ENCODE measurements around the gene FAM217B.

Gene FAM217B

DNA sequence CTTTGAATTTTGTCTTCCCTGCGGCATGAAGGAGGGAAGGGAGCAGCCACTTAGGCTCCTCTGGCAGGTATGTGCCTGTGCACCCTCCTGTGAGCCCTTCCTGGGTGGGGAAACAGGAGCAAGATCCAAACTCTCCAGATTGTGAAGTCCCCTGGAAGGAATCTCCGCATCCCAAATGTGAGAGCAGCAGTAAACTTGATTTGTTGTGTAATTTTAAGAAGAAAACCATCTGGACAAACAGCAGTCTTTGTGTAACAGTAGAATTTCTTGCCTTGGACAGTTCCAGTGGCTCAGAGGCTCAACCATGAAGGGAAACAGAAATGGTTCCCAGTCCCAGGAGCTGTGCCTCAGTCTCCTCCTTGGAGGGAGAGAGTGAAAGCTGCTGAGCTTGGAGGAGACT lies 57.7 kb downstream of the FAM217B start:
- no peak overlapping the region for H3K4me3 ChIP-seq (replicated peaks; ENCODE audit: insufficient read depth, low read length)
- no peaks in the 10 kb centered on the region for H3K27me3 ChIP-seq (ENCODE audit: insufficient read depth, poor library complexity, severe bottlenecking)
- TF ChIP-seq, protein P1, sequence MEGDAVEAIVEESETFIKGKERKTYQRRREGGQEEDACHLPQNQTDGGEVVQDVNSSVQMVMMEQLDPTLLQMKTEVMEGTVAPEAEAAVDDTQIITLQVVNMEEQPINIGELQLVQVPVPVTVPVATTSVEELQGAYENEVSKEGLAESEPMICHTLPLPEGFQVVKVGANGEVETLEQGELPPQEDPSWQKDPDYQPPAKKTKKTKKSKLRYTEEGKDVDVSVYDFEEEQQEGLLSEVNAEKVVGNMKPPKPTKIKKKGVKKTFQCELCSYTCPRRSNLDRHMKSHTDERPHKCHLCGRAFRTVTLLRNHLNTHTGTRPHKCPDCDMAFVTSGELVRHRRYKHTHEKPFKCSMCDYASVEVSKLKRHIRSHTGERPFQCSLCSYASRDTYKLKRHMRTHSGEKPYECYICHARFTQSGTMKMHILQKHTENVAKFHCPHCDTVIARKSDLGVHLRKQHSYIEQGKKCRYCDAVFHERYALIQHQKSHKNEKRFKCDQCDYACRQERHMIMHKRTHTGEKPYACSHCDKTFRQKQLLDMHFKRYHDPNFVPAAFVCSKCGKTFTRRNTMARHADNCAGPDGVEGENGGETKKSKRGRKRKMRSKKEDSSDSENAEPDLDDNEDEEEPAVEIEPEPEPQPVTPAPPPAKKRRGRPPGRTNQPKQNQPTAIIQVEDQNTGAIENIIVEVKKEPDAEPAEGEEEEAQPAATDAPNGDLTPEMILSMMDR (IDR thresholded peaks at IDR 0.05; ENCODE audit: insufficient read depth, low read length), result no peak
- TF ChIP-seq REST (IDR thresholded peaks at IDR 0.05; ENCODE audit: insufficient replicate concordance, low read depth) (no peak), GABPA (IDR thresholded peaks at IDR 0.05; ENCODE audit: low read depth) (no peak), POLR2AphosphoS5 (IDR thresholded peaks at IDR 0.05; ENCODE audit: low read depth) (no peak), SPI1 (IDR thresholded peaks at IDR 0.05; ENCODE audit: borderline replicate concordance, low read depth) (no peak)
- DNase-seq (ENCODE audit: low read depth in 1 of 2, low spot score in 1 of 2), result no peak
- no peak overlapping the region for H3K27ac ChIP-seq (replicated peaks)

Measured in HL-60 (cell line).